WI38 (cell line): ENCODE data around the gene IL12RB2.

Source experiments
- H3K4me3 ChIP-seq: 2 replicates; pipeline ENCODE4 v1.5.1; 2011; ENCODE audit warnings: low read depth, mild to moderate bottlenecking, control low read depth, low read length
- CTCF ChIP-seq: IDR thresholded peaks from 2 replicates; pipeline ENCODE4 v1.5.1; 2012; ENCODE audit warnings: low read depth, mild to moderate bottlenecking, control low read depth, low read length

The IL12RB2 gene

GRCh38 chr1:67323087-67323486 lies 15.4 kb downstream of the IL12RB2 start:
- TF ChIP-seq CTCF: no peak
- H3K4me3 ChIP-seq: no peak overlapping the region

- H3K4me3 ChIP-seq: no peak overlapping the region
- no peak for TF ChIP-seq CTCF
Observed at GRCh38 chr1:67324068-67324467, 16.4 kb downstream of the IL12RB2 start.

DNA sequence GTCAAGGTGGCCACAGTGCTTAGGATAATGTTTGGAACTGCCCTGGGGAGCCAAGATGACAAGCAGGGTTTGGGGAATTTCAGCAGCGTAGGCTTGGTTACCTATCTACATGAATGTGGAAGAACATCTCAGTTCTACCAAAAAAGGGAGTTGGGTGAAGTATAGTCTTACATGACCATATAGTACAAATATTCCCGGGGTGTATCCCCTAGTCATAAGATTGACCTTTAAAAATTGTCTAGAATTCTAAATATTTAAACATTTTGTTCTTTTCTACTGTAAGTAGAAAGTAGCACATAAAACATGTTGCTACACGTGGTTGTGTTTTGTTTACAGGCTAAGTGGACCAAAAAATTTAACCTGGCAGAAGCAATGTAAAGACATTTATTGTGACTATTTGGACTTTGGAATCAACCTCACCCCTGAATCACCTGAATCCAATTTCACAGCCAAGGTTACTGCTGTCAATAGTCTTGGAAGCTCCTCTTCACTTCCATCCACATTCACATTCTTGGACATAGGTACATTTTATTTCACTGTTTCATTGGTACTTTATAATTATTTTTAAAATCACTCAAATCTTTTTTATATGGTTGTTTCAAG lies 20.3 kb downstream of the IL12RB2 start:
- no peak for TF ChIP-seq CTCF
- no peak overlapping the region for H3K4me3 ChIP-seq

DNA sequence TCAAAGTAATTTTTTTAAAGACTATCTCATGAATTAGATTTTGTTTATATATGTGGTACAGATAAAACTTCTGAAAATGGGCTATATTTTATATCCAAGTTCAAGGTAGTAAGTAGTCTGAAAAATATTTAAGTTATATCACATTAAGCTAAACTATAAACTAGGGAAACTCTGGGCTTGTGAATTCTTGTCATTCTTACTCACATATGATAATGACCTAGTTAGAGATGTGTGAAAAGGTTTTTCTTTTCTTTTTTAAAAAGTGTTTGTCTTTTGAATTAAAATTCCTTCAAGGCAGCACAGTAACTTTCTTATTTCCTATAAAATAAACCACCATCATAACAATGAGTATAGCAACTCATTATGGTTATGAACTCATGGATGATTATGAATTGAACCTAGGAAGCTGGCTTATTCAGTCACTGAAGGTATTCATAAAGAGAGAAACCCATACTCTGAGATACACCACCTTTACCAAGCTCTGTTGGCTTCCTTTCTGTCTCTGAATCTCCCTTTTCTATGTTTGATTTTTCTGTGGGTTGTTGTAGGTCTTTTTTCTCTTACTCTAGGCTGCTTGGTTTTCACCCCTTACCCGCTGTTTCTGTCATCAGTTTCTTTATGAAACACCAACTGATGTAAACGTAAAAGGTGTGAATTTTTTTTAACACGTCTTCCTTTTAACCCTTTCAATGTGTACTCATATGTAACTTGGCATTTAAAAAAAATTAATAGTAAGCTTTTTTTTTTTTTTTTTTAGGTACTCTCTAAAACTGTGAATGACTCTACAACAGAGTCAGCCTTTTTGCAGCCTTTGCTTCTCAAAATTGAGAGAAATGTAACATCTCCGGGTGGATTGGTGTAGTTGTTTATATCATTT lies 25.2 kb downstream of the IL12RB2 start:
- H3K4me3 ChIP-seq: no peak overlapping the region
- TF ChIP-seq CTCF: no peak

GRCh38 chr1:67333603-67334002 lies 25.9 kb downstream of the IL12RB2 start:
- no peak for TF ChIP-seq CTCF
- no peak overlapping the region for H3K4me3 ChIP-seq

DNA sequence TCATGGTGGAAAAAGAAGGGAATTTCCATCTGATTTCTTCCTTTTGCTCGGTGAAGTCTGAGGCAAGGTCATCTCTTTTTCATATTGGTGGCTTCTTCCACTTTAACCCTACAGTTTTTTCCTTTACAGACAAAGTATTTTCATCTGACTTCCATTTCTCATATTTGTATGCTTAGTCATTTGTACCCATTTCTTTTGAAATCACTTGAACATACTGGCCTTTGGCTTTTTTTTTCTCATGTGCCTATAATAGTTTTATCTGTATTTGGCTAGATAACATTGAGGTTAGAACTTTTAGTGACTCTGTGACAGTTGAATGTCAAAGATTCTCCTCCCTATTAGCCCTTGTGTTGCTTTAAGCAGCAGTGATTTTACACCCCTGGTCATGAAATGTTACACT lies 27.7 kb downstream of the IL12RB2 start:
- no peak overlapping the region for H3K4me3 ChIP-seq
- no peak for TF ChIP-seq CTCF

DNA sequence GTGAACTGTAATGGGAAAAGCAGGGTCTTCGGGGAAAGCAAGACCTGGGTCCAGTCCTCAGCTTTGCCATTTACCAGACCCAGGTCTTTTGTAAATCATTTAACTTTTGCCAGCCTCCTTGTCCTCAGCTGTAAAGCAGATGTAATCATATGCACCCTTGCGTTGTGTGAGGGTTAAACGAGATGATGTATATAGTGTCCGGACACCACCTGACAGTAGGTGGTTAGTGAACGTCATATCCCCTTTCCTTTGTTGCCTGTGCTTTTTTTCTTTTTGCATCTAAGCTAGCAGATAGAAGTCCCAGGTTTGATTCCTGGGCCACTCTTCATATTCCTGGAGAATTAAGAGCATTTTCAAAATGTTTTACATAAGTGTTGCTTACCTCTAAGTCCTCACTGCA lies 28.5 kb downstream of the IL12RB2 start:
- no peak for TF ChIP-seq CTCF
- no peak overlapping the region for H3K4me3 ChIP-seq
